Measurements from ENCODE around the gene RPL36A.

DNA sequence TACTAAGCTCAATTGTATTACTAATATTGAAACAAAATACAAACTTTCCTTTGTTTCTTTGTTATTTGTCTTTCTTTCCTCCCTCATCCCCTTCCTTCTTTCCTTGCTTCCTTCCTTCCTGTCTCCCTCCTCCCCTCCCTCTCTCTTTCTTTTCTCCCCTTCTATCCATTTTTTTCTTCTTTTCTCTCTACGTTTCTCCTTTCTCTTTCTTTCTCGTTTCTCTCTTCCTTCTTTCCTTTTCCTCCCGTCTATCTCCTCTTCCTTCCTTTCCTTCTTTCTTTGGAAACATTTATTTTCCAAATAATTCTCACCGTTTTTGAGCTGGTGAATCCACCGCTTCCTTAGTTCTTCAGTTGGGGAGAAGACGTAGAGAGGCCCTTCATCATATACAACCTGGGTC is 21.1 kb upstream of the RPL36A start:
- no peak for TF ChIP-seq CTCF (IDR thresholded peaks at IDR 0.05)
- no peak for TF ChIP-seq EZH2 (IDR thresholded peaks at IDR 0.05)
- TF ChIP-seq EZH2phosphoT487 (IDR thresholded peaks at IDR 0.05): no peak
